Stimulated activated CD8-positive, alpha-beta memory T cell treated with anti-CD3 and anti-CD28 coated beads, Interleukin-15, amount 100 ng/mL, for 24 hours (primary cell): ENCODE data around the gene KIAA0825.

Source experiments
- DNase-seq: peaks from one replicate; pipeline ENCODE4 v3.0.0-alpha.2; 2020; ENCODE audit warnings: low read depth

Gene KIAA0825

GRCh38 chr5:94508461-94509148 lies 109.8 kb downstream of the KIAA0825 start:
- no peak for DNase-seq

DNA sequence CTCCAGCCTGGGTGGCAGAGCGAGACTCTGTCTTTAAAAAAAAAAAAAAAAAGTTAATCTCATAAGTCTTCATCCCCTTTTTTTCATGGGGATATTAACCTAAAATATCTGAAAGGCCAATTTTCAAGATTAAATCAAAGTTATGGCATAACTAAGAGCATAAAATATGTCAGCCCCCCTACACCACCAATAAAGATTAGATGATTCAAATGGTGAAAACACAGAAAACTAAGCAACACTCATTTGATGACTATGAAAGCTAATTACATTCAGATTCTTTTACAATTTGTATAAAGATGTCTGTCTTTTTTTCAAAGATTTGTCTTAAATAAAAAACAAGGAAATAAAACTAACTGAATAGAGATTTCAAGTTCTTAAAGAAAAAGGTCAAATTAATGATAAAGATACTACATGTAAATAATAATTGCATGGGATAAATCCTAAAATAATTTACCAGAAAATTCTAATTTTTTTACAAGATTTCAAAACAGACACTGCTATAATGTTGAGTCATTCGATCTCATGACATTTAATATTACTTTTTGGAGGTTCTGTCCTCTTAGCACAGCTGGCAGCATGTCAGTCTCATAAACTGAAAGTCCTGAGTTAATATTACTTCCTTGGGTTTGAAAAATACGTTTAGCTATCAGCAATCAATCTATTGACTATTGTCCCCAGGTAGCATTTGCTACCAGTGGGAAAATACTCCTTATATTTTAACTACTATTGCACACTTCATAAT lies 112.9 kb downstream of the KIAA0825 start:
- DNase-seq, result no peak

- no peak for DNase-seq
These were observed 114.7 kb downstream of the KIAA0825 start for GRCh38 chr5:94503677-94504076.

- no peak for DNase-seq
These were observed 117.0 kb downstream of the KIAA0825 start for GRCh38 chr5:94501365-94501764.

- no peak for DNase-seq
These were observed 118.6 kb downstream of the KIAA0825 start for GRCh38 chr5:94499806-94500205.

DNA sequence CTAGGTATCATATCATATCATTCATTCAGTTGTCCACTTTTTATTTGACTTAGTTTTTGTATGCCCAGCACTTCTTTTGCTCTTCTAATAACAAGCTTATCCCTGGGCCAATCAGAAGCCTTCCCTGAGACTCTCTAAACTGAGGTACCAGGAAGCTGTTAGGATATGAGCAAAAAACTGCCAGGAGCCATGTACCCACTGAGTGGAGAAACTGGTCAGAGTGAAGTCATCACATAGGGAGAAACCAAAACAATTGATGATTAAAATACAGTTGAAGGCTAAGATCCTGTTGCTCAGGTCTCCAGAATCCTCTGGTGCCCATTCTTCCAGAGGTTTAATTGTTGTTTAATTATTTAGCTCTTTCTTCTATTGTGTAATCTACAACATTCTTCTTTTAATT lies 120.2 kb downstream of the KIAA0825 start:
- DNase-seq, result no peak

DNA sequence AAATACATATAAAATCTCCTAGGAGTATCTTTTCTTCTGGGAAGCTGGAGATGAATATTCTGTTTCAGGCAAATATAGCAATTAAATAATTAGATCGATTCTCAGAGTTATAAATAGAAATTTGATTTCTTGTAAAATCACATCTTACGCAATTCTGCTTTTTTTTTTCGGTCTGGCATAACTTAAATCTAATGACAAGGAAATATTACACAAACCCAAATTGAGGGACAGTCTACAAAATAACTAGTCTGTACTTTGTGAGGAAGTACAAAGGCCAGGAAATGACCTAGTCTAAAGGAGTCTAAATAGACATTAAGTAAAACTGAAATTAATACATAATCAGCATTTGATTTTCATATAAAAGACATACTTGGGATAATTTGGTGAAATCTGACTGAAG lies 133.3 kb downstream of the KIAA0825 start:
- no peak for DNase-seq

DNA sequence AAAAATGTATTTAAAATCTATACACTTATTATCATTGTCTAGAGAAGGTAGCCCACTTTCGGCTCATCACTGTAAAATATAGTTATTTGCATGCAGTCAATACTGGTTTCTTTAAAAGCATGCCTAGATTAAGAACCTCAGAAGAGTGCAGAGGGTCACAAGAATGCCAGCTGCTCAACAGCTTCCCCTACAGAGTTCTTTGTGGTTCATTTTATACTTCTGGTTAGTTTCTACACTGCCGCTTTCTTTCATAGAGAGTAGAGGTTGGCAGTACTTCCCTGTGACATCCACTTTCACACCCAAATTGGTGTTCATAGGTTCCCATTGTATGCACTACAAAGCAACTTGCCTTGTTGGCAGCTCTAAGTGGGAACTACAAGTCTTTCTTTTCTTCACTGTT lies 137.3 kb downstream of the KIAA0825 start:
- DNase-seq, result no peak

DNA sequence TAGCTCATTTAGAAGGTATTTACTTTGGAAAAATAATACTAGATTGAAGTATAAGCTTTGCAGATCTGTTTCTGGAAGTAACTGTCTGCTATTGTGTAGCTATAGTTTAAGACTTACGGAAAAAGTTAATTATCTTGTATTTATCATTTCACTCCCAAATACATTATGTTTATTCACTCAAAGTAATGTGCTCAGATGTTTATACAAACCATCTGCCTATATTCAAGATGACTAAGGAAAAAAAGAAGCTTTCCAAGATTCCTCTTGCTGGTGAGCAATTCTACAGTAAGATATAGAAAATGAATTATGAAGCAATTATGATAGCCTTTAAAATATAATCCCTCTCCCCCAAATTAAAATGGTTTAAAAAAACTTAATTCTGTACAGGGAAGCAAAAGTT lies 137.9 kb downstream of the KIAA0825 start:
- DNase-seq, result no peak

GRCh38 chr5:94473936-94474335 lies 144.5 kb downstream of the KIAA0825 start:
- no peak for DNase-seq

GRCh38 chr5:94471521-94471920 lies 146.9 kb downstream of the KIAA0825 start:
- no peak for DNase-seq

DNA sequence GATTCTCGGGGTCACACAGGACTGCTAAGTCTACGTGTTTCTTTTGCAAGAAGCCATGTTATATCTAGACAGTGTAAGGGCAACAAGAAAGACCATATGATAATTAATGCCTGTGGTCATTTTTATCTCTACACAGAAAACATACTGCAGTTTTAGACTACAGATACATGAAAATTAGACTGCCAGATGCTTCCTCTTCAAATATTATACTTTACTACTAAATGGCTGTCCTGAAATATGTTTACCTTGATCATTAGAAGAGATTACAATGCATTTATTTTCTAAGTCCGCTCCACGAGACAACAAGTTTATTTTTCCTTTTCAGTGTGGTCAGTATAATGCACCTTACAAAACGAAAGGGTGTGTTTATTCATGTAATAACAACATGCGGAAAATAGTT lies 147.6 kb downstream of the KIAA0825 start:
- DNase-seq, result no peak

GRCh38 chr5:94469894-94470329 lies 148.5 kb downstream of the KIAA0825 start:
- DNase-seq, result no peak

- no peak for DNase-seq
These were observed 150.2 kb downstream of the KIAA0825 start for GRCh38 chr5:94467954-94468930.

GRCh38 chr5:94467346-94467953 lies 151.0 kb downstream of the KIAA0825 start:
- DNase-seq, result no peak

GRCh38 chr5:94463739-94464138 lies 154.7 kb downstream of the KIAA0825 start:
- no peak for DNase-seq

- no peak for DNase-seq
These were observed 157.3 kb downstream of the KIAA0825 start for GRCh38 chr5:94461131-94461530.

DNA sequence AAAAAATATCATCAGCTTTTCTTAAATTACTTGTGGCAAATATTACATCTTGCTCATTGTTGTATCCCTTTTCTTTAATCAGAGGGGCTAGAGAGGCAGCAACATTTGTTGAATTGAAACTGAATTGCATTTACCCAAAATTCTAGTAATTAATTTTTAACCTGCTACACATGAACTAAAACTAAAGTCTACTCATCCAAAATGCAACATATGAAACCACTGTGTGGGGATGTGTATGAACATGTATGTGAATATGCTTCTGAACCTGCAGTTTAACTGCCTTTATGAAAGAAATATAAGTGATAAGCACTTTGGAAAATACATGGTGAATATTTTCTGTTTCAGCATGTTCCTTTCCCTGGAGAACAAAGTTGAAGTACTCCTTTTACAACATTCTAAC lies 158.5 kb downstream of the KIAA0825 start:
- DNase-seq, result no peak

DNA sequence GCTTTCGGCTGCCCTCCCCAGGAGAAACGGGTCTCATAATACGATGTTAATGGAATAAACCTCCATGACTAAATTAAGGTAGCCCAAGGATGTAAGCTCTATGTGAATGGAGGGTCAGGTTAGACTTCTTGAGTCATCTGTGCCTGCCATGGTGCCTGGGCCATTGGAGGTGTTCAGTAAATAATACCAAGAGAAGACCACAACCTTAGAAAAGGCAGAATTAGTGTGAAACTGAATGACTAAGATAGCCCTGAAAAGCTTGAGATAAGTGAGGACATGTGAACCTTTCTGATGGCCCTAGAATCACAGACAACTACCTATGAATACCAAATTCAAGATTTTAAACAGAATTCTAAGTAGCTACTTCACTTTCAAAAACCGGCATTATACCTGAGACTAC lies 160.6 kb downstream of the KIAA0825 start:
- DNase-seq, result no peak

DNA sequence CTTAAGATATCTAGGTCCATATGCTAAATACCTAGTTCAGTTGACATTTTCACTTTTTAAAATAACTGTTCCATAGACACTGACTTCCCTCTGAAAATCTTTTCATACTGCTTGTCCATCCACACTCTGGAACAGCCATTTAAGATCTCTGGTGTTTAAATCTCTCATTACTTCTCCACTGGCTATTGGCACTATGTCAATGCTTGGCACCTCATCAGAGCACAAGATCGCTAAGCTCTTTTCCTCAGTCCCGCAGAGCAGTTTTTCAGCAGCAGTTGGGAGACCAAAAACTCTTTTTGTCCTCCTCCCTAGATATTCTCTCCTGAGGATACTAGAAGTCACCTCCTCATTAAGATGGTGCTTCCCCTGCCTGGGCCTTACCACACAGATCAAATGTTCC lies 172.7 kb downstream of the KIAA0825 start:
- no peak for DNase-seq

DNA sequence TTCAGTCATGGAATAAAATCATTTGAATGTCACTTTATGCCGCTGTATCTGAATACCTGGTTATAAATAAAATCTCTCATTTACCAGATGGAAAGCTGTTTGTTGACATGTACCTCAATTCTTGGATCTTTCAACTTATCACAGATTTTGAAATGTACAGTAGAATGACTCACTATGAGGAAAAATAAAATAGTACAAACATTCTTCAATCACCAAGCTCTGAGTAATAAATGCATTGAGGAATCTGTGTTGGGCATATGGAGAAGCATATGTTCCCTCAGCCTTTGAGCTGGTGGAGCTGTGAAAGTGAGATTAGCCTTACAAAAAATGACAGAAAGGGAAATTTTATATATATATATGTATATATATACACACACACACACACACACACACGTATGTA lies 175.4 kb downstream of the KIAA0825 start:
- DNase-seq, result no peak

GRCh38 chr5:94442076-94442475 lies 176.3 kb downstream of the KIAA0825 start:
- no peak for DNase-seq
